ENCODE measurements around the gene MITF.

The MITF gene, protein sequence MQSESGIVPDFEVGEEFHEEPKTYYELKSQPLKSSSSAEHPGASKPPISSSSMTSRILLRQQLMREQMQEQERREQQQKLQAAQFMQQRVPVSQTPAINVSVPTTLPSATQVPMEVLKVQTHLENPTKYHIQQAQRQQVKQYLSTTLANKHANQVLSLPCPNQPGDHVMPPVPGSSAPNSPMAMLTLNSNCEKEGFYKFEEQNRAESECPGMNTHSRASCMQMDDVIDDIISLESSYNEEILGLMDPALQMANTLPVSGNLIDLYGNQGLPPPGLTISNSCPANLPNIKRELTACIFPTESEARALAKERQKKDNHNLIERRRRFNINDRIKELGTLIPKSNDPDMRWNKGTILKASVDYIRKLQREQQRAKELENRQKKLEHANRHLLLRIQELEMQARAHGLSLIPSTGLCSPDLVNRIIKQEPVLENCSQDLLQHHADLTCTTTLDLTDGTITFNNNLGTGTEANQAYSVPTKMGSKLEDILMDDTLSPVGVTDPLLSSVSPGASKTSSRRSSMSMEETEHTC
- 0 to 0.48 (median 0) reads per million in 9 experiments for total RNA-seq

DNA sequence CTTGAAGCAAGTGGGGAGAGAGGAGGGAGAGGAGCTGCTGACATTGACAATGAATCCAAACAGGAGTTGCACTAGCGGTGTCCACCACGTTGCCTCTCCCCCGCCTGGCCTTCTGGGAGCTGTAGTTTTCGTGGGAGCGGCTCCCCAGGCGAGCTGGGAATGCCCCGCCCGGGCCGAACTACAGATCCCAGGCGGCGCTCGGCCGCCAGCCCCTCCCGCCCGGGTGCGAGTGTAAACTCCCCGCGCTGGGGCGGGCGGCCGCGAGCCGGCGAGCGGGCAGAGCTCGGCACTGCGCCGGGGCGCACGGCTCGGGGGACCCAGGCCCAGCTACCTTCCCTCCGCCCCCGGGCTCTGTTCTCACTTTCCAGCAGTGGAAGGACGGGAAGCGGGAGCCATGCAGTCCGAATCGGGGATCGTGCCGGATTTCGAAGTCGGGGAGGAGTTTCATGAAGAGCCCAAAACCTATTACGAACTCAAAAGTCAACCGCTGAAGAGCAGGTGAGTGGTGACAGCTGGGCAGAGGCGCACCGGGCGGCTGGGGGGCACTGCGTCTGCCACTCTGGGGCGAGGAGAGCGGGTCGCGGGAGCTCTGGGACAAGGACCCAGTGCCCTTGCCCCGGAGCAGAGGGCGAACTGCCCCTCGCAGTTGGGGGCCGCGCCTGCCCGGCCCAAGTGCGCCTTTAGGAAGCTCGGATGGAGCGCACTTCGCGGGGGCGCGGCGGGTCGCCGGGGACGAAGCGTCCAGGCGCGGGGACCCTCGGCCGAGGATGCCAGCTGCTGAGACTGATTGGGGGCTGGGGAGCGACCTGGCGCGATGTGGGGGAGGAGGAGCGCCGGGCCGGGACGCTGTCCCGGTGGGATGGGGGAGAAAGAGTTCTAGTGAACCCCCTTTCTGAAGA is at the start of gene MITF:
Gene MITF (plus strand): TSS at position 261 of the 899 bp plus-strand sequence. CDS start 134 bp downstream, at position 395.
- peaks cover 33 to 57% of the 10 kb centered on the region in 2 donors for H3K27me3 Mint-ChIP-seq
- H3K9me3 Mint-ChIP-seq, result peaks cover 0 to 7% of the 10 kb centered on the region in 2 donors
- ATAC-seq (replicated peaks) (peak; percentile 35), DNase-seq (no peak)
- peak within 1 kb of the TSS in 1 of 2 donors; percentile 33 for H3K4me3 Mint-ChIP-seq
- H3K4me1 Mint-ChIP-seq (ENCODE audit: low read depth in 2 of 2), result no peaks in the 10 kb centered on the region
- H3K27ac Mint-ChIP-seq, result no peak within 1 kb of the TSS
- H3K36me3 Mint-ChIP-seq (ENCODE audit: insufficient read depth), result no peaks in the 10 kb centered on the region

DNA sequence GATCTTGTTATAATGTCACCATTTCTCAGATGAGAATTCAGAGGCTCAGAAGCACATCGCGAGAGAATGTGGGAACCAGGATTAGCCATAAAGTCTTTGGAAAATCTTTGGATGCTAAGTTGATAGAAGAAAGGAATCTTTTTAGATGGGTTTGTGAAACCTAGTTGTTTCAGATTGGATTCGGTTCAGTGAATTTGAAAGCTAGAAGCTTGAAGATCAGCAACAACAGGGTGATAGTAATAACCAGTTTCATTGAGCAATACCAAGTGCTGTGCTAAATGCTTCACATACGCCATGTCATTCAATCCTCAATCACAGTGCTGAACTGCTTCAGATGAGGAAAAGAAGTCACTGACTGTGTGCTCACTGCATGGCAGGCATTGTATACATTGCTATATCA is 47.4 kb upstream of the MITF start:
- DNase-seq (no peak), ATAC-seq (replicated peaks) (no peak)
- Mint-ChIP-seq H3K4me3 (no peak overlapping the region), H3K9me3 (no peaks in the 10 kb centered on the region), H3K27ac (no peak overlapping the region), H3K27me3 (peaks cover 0 to 19% of the 10 kb centered on the region in 2 donors), H3K36me3 (ENCODE audit: insufficient read depth) (no peaks in the 10 kb centered on the region), H3K4me1 (ENCODE audit: low read depth in 2 of 2) (no peaks in the 10 kb centered on the region)

DNA sequence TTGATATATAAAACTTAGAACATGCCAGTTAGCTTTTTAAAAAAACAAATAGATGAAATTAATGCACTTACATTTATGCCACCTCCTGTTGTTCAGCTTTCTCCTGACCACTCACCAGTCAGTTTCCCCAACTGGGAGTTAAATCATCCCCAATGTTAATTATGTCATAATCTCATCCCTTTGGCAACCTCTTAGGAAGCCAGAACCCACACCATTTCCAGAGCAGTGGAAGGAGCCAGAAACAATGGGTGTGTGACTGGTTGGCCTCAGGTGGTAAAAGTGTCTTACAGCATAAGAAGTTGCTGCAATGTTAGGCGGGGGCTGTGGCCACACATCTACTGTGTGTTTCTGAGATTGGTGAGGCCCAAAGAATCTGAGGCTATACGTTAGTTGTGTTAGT is 46.5 kb upstream of the MITF start:
- Mint-ChIP-seq H3K36me3 (ENCODE audit: insufficient read depth) (no peaks in the 10 kb centered on the region), H3K4me1 (ENCODE audit: low read depth in 2 of 2) (no peaks in the 10 kb centered on the region), H3K27me3 (peaks cover 0 to 19% of the 10 kb centered on the region in 2 donors), H3K4me3 (no peak overlapping the region), H3K9me3 (no peaks in the 10 kb centered on the region), H3K27ac (no peak overlapping the region)
- DNase-seq (no peak), ATAC-seq (replicated peaks) (no peak)

DNA sequence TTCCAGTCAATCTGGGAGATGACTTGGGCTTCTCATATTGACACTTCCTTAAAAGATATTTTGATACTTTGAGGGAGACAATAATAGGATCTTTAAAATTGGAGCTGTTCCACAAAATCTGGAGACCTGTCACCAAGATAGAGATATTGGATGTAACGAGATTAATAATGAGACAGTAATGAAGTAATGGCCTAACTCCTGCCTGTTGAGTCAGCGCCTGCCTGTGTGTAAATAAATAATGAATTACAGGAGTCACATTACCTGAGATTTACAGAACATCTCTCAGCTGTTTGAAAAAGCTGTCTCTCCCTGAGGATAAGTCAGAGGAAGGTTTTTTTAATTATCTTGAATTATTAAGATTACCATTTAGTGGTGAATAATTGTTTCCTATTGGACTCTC is 43.8 kb upstream of the MITF start:
- H3K4me3 Mint-ChIP-seq, result no peak overlapping the region
- no peaks in the 10 kb centered on the region for H3K9me3 Mint-ChIP-seq
- H3K36me3 Mint-ChIP-seq (ENCODE audit: insufficient read depth), result no peaks in the 10 kb centered on the region
- ATAC-seq (replicated peaks), result no peak
- peaks cover 0 to 8% of the 10 kb centered on the region in 2 donors for H3K27me3 Mint-ChIP-seq
- no peak overlapping the region for H3K27ac Mint-ChIP-seq
- DNase-seq, result no peak
- H3K4me1 Mint-ChIP-seq (ENCODE audit: low read depth in 2 of 2), result no peaks in the 10 kb centered on the region

DNA sequence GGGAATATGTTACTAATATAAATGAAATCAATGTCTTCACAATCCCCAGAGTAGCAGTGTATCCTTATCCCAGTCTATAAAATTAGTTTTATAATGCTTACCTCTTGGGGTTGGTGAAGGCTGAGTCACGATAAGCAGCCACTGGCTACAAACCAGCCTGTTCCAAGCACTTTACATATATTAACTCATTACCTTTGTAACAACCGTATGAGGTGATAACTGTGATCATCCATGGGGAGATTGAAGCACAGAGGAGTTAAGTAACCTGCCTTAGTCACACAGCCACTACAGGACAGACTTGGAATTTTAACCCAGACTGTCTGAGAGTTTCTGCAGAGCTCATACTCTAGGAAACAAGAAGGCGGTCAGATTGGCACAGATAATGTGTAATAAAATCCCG is 43.3 kb upstream of the MITF start:
- DNase-seq (no peak), ATAC-seq (replicated peaks) (no peak)
- Mint-ChIP-seq H3K4me3 (no peak overlapping the region), H3K9me3 (no peaks in the 10 kb centered on the region), H3K27ac (no peak overlapping the region), H3K27me3 (peaks cover 0 to 8% of the 10 kb centered on the region in 2 donors), H3K4me1 (ENCODE audit: low read depth in 2 of 2) (no peaks in the 10 kb centered on the region), H3K36me3 (ENCODE audit: insufficient read depth) (no peaks in the 10 kb centered on the region)

DNA sequence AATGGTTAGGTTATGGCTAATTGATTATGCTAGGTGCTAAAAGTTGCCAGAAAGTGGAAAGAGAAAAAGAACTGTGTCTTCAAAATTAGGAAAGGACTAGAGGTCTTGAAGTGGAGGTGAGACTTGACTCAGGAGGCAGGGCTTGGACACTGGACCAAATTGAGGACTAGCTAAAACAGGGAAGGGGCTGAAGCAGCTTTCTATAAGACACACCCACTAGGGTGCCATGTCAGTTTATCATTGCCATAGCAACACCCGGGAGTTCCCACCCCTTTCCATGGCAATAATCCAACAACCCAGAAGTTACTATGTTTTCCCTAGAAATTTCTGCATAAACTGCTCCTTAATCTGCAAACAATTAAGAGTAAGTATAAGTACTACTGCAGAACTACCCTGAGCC is 42.9 kb upstream of the MITF start:
- DNase-seq (no peak), ATAC-seq (replicated peaks) (no peak)
- H3K9me3 Mint-ChIP-seq, result peaks cover 0 to 1% of the 10 kb centered on the region in 2 donors
- no peaks in the 10 kb centered on the region for H3K36me3 Mint-ChIP-seq (ENCODE audit: insufficient read depth)
- H3K27me3 Mint-ChIP-seq, result peaks cover 0 to 8% of the 10 kb centered on the region in 2 donors
- no peak overlapping the region for H3K4me3 Mint-ChIP-seq
- H3K27ac Mint-ChIP-seq, result no peak overlapping the region
- H3K4me1 Mint-ChIP-seq (ENCODE audit: low read depth in 2 of 2), result no peaks in the 10 kb centered on the region

DNA sequence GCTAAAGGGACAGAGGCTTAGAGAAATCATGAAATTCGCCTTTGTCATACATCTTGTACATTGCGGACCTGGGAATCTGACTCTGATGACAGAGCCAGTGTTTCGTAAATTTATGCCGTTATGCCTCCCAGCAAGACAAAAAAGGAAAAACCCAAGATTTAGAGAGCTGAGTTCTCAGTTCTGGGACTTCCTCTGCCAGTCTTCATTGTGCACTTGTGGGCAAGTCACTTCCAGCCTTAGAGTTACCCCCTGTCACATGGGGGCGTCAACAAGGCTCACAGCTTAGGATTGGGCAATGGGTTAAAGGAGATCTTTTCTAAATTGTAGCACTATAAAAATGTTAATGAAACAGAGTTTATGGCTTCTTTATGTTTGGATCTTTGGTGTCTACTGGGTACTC is 41.9 kb upstream of the MITF start:
- no peak for ATAC-seq (replicated peaks)

DNA sequence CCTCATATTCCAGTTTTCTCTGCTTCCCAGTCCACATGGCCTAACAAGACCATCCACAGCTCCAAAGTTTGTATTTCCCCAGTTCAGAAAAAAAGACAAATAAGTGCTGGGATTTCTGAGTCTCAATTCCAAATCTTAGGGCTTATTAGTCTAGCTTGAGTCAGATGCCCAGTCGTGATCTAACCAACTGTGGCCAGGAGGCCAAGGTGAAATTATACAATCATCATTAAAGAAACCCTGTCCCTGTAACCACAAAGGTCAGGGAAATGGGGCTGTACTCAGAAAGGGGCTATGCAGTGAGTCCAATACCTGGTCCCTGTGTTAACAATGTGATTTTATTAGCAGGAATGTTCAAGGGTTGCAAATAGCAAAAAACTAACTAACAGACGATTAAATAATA is 40.5 kb upstream of the MITF start:
- Mint-ChIP-seq H3K27me3 (peaks cover 0 to 8% of the 10 kb centered on the region in 2 donors), H3K9me3 (peaks cover 2 to 8% of the 10 kb centered on the region in 2 donors), H3K4me3 (no peak overlapping the region), H3K4me1 (ENCODE audit: low read depth in 2 of 2) (no peaks in the 10 kb centered on the region), H3K36me3 (ENCODE audit: insufficient read depth) (no peaks in the 10 kb centered on the region), H3K27ac (no peak overlapping the region)
- no peak for DNase-seq
- ATAC-seq (replicated peaks), result no peak

More for the DNA sequence above, 41.9 kb upstream of the MITF start:
- Mint-ChIP-seq H3K4me1 (ENCODE audit: low read depth in 2 of 2) (no peaks in the 10 kb centered on the region), H3K36me3 (ENCODE audit: insufficient read depth) (no peaks in the 10 kb centered on the region), H3K9me3 (peaks cover 2 to 8% of the 10 kb centered on the region in 2 donors), H3K4me3 (no peak overlapping the region), H3K27me3 (peaks cover 0 to 8% of the 10 kb centered on the region in 2 donors), H3K27ac (no peak overlapping the region)
- DNase-seq, result no peak

DNA sequence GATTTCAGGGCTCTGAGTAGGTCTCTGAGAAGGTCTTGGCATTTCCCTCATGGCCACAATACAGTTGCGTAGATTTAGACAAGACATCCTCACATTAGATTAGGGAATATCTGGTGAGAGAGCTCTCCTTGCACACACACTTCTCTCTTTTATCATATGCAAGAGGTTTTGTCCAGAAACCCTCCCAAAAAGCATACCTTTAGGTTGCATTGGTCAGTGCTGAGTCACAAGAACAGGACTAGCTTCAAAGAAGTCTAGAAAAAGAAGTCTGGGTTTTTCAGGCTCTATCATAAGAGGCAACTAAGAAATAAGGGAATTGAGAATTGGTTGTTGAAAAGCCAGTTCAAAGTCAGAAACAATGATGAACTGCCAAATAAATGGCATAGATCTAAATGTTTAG is 40.1 kb upstream of the MITF start:
- Mint-ChIP-seq H3K27me3 (peaks cover 0 to 8% of the 10 kb centered on the region in 2 donors), H3K4me1 (ENCODE audit: low read depth in 2 of 2) (no peaks in the 10 kb centered on the region), H3K27ac (no peak overlapping the region), H3K36me3 (ENCODE audit: insufficient read depth) (no peaks in the 10 kb centered on the region), H3K9me3 (peaks cover 2 to 8% of the 10 kb centered on the region in 2 donors), H3K4me3 (no peak overlapping the region)
- ATAC-seq (replicated peaks) (no peak), DNase-seq (no peak)

DNA sequence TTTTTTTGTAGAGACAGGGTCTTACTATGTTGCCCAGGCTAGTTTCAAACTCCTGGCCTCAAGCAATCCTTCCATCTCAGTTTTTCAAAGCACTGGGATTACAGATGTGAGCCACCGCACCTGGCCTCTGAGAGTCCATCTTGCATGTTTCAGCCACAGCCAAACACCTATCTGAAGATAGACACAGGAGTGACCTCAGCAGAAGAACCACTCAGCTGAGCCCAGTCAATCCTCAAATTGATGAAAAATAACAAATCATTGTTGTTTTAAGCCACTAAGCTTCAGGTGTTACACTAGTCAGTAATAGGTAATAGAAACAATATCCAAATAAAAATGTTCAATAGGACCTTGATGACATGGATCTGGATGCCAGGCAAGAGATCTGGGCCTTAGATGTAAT is 38.3 kb upstream of the MITF start:
- peaks cover 0 to 6% of the 10 kb centered on the region in 2 donors for H3K27me3 Mint-ChIP-seq
- no peaks in the 10 kb centered on the region for H3K4me1 Mint-ChIP-seq (ENCODE audit: low read depth in 2 of 2)
- ATAC-seq (replicated peaks) (no peak), DNase-seq (no peak)
- H3K36me3 Mint-ChIP-seq (ENCODE audit: insufficient read depth), result no peaks in the 10 kb centered on the region
- no peak overlapping the region for H3K27ac Mint-ChIP-seq
- H3K4me3 Mint-ChIP-seq, result no peak overlapping the region
- peaks cover 2 to 8% of the 10 kb centered on the region in 2 donors for H3K9me3 Mint-ChIP-seq

DNA sequence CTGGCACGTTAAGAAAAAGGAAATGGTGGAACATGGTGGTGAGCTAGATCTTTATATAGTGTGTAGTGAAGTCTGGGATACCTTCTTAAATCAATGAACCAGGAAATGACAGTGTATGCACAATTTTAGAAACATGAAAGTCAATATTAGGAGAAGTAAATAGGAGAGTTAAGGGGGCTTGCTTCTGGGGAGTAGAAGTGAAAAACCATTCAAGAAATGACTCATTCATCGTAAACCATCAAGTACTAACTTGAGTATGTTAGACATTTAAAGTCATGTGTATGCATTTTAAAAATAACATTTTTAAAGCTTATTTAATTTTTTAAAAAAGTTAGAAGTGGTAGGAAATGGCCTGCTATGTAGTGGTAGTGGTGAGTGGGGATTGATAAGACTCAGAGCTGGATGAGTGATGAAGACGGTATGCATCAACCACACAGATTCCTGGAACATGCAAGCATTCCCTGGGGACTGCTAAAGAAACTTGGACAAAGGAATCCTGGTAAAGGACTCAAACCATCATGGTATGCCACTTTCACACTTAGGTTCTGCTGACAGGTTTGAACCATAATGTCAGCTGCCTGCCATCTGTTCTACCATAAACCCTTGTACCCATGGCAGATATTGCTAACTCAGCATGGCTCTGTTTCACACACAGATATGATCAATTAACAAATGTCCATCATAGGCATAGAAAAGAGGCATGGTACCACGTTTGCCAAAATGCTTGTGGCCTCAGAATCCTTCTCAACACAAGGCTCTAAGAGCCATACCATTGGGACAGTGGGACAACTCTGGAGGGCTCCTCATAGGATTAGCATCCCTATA is 28.9 kb upstream of the MITF start:
- Mint-ChIP-seq H3K9me3 (peaks cover 0 to 5% of the 10 kb centered on the region in 2 donors), H3K4me3 (no peak overlapping the region), H3K4me1 (ENCODE audit: low read depth in 2 of 2) (no peaks in the 10 kb centered on the region), H3K36me3 (ENCODE audit: insufficient read depth) (no peaks in the 10 kb centered on the region), H3K27me3 (peaks cover 0 to 6% of the 10 kb centered on the region in 2 donors), H3K27ac (no peak overlapping the region)
- no peak for DNase-seq
- ATAC-seq (replicated peaks), result no peak

DNA sequence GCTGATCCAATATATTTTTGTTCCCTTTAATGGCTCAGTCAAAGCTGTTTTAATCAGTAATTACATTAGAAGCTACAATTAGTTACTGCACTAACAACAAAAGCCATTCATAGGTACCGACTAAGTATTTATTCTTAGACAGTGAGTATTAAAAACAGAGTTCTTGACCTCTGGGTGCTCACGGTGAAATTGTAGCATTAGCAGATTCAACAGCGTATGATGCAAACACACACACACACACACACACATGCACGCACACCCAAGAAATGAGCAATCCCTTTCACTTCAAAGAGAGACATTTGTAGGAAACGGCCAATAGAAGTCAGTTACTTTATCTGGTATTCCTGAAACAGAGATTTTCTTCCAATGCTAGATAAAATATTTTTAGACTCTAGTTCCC is 27.0 kb upstream of the MITF start:
- Mint-ChIP-seq H3K4me1 (ENCODE audit: low read depth in 2 of 2) (no peaks in the 10 kb centered on the region), H3K27ac (no peak overlapping the region), H3K36me3 (ENCODE audit: insufficient read depth) (no peaks in the 10 kb centered on the region), H3K4me3 (no peak overlapping the region), H3K27me3 (peaks cover 0 to 3% of the 10 kb centered on the region in 2 donors), H3K9me3 (peaks cover 0 to 4% of the 10 kb centered on the region in 2 donors)
- no peak for ATAC-seq (replicated peaks)
- no peak for DNase-seq

DNA sequence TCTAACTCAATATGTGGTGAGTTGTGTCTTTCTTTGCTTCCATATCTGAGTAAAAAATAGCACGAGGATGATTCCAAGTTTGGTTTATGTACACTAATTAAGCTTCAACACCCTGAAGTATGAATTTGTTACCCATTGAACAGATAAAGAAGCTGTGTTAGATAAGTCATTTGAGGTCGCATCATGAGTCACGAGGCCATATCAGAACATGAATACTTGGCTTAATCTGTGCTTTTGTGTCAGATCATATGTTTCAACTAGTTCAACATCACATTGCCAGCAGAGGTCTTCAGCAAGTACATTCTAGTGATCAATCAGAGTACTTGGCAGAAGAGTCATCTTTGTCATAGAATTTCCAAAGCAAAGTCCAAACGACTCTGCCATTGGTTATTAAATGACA is 26.3 kb upstream of the MITF start:
- no peak overlapping the region for H3K27ac Mint-ChIP-seq
- DNase-seq, result no peak
- H3K9me3 Mint-ChIP-seq, result peaks cover 0 to 2% of the 10 kb centered on the region in 2 donors
- no peaks in the 10 kb centered on the region for H3K4me1 Mint-ChIP-seq (ENCODE audit: low read depth in 2 of 2)
- ATAC-seq (replicated peaks), result no peak
- no peaks in the 10 kb centered on the region for H3K27me3 Mint-ChIP-seq
- no peaks in the 10 kb centered on the region for H3K36me3 Mint-ChIP-seq (ENCODE audit: insufficient read depth)
- no peak overlapping the region for H3K4me3 Mint-ChIP-seq

Data from effector memory CD8-positive, alpha-beta T cell (primary cell).